Left lung (tissue), 10 donors: ENCODE measurements around the gene FBXW8. TPM values are rescaled to one million over a fixed set of nuclear protein-coding genes. Genes with fewer than 3 reads are reported as not detected.
A peak's percentile ranks its signal among the peaks of the same experiment; 100 is the strongest.

Experiments
- ATAC-seq: fragments of 200-7000 bp; cut with Tn5 transposase; one replicate; pipeline ENCODE4 v1.9.1; 2020; ENCODE audit warnings: moderate library complexity
- DNase-seq, 4 donors: peaks; one replicate each; pipeline ENCODE4 v3.0.0-alpha.2; 2013 to 2020
- H3K27ac ChIP-seq, 2 donors: fragments of 200-600 bp; sonication (generic) in 1 of 2; one replicate each; pipeline versions ENCODE4 v1.5.0 to v1.8.0; 2020 to 2021
- H3K27me3 ChIP-seq, 2 donors: fragments of 200-600 bp; sonication (generic) in 1 of 2; one replicate each; pipeline versions ENCODE4 v1.5.0 to v1.8.0; 2020 to 2021
- H3K36me3 ChIP-seq, 2 donors: fragments of 200-600 bp; sonication (generic) in 1 of 2; one replicate each; pipeline versions ENCODE4 v1.5.0 to v1.8.0; 2020 to 2021
- H3K4me1 ChIP-seq, 2 donors: fragments of 200-600 bp; one replicate each; pipeline ENCODE4 v1.8.0; 2021
- H3K4me3 ChIP-seq, 2 donors: fragments of 200-600 bp; sonication (generic) in 1 of 2; one replicate each; pipeline versions ENCODE4 v1.5.0 to v1.8.0; 2020 to 2021; ENCODE audit warnings: mild to moderate bottlenecking in 1 of 2
- H3K9me3 ChIP-seq, 2 donors: fragments of 200-600 bp; sonication (generic) in 1 of 2; one replicate each; pipeline versions ENCODE4 v1.5.0 to v1.8.0; 2020 to 2021
- intact Hi-C, 2 donors: fragments of 100-400 bp; cut with DNase I; formaldehyde crosslinking; loops; one replicate each; pipeline versions ENCODE4 v1.11.2 to v1.14.2; 2022
- polyA plus RNA-seq, 6 donors: library from polyadenylated mRNA; unstranded; fragments of 120-200 nt; gene quantifications; one replicate each; pipeline ENCODE4 v1.2.1, GENCODE V29; 2013; ENCODE audit not compliant: insufficient read length in 6 of 6
- total RNA-seq, 2 donors: library from RNA; stranded (reverse); fragmentation: NEBNext Ultra II Directional; extraction: Animal tissue kit (Norgen Biotek cat#: 25700); gene quantifications; one replicate each; pipeline ENCODE4 v1.2.1, GENCODE V29; 2021
- TF ChIP-seq, protein P1 (sequence below), 2 donors: fragments of 200-600 bp; sonication (generic) in 1 of 2; IDR thresholded peaks; one replicate each; pipeline versions ENCODE4 v1.5.0 to v1.8.0; 2021; ENCODE audit warnings: antibody characterized with exemption in 2 of 2
- donor health status: DM: no; HTN: yes; CAD: no.
- donor health status: DM: no; HTN: no; CAD: no.

Gene FBXW8
- total and polyA plus RNA-seq, 8 donors, result 16.0 to 28.4 (median 24.6) TPM

DNA sequence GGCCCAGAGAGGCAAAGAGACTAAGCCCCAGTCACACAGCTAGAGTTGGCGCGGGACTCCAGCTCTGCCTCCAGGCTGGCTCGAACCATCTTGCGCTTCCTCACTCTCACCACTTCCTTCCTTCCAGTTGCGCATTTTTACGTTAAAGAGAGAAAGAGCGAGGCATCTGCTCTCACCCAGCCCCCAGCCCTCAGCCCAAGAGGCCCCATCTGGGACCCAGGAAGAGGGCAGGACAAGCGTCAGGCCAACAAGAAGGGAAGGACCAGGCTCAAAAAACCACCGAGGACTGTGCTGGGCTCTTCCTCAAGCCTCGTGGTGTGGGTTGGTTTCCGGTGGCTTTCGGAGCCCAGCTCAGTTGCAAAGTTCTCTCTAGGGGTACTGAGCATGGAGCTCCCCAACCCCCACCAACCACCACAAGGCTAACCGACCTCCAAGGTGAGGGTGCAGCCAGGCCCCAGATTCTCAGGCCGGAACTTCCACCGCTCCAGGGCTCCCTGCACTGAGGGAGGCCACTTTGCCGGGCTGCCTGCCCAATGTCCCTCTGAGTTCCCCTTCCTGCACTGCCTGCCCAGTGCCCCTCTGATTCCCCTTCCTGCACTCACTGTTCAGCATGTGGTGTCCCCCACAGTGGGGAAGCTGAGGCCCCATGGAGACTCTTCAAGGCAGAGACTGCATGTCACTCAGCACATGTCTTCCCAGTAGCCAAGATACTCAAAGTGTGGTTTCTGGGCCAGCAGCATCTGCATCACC is 152.6 kb downstream of the FBXW8 start:
- no peak overlapping the region for H3K4me3 ChIP-seq
- H3K9me3 ChIP-seq, result no peaks in the 10 kb centered on the region
- H3K36me3 ChIP-seq, result no peaks in the 10 kb centered on the region
- H3K4me1 ChIP-seq, result peaks cover 0 to 79% of the 10 kb centered on the region in 2 donors
- TF ChIP-seq, protein P1, sequence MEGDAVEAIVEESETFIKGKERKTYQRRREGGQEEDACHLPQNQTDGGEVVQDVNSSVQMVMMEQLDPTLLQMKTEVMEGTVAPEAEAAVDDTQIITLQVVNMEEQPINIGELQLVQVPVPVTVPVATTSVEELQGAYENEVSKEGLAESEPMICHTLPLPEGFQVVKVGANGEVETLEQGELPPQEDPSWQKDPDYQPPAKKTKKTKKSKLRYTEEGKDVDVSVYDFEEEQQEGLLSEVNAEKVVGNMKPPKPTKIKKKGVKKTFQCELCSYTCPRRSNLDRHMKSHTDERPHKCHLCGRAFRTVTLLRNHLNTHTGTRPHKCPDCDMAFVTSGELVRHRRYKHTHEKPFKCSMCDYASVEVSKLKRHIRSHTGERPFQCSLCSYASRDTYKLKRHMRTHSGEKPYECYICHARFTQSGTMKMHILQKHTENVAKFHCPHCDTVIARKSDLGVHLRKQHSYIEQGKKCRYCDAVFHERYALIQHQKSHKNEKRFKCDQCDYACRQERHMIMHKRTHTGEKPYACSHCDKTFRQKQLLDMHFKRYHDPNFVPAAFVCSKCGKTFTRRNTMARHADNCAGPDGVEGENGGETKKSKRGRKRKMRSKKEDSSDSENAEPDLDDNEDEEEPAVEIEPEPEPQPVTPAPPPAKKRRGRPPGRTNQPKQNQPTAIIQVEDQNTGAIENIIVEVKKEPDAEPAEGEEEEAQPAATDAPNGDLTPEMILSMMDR (IDR thresholded peaks at IDR 0.05), result no peak
- intact Hi-C loops, result no loop called here
- ATAC-seq (peak; percentile 76), DNase-seq (peak in 2 of 4 donors; percentile 58 to 86)
- H3K27me3 ChIP-seq, result no peaks in the 10 kb centered on the region
- peak overlapping the region in 1 of 2 donors; percentile 89 for H3K27ac ChIP-seq

DNA sequence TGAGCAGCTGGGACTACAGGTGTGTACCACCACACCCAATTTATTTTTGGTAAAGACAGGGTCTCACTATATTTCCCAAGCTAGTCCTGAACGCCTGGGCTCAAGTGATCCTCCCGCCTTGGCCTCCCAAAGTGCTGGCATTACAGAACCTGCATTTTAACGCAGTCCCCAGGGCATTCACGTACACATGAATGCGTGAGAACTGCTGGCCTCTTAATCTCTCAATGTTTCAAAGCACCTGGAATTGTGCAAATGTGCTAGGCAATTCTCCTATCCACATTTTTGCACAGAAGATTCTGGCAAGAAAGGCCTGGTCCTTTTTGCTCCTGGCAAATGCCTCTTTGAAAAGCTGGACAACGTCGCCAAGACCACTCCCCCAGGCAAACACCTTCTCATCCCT is 153.3 kb downstream of the FBXW8 start:
- intact Hi-C loops, result no loop called here
- Histone ChIP-seq H3K36me3 (no peaks in the 10 kb centered on the region), H3K4me3 (no peak overlapping the region), H3K27me3 (no peaks in the 10 kb centered on the region), H3K27ac (peak overlapping the region in 1 of 2 donors; percentile 89), H3K9me3 (no peaks in the 10 kb centered on the region), H3K4me1 (peaks cover 0 to 85% of the 10 kb centered on the region in 2 donors)
- DNase-seq, result peak in 1 of 4 donors; percentile 1
- TF ChIP-seq, protein P1 (IDR thresholded peaks at IDR 0.05), result no peak
- no peak for ATAC-seq

DNA sequence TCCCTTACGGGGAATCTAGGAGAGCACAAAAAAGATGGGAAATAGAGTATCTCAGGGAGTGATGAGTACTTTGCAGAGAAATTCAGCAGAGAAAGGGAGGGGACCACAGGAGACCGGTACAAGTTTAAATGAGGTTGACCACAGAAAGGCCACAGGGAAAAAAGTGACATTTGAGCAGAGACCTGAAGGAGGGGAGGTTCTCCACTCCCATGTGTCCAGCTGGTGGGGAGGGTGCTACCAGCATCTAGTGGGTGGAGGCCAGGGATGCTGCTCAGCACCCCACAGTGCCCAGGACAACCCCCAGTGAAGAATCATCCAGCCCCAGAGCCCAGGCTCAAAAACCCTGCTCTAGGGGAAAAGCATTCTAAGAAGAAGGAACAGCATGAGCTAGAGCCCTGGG is 153.8 kb downstream of the FBXW8 start:
- DNase-seq (peak in 1 of 4 donors; percentile 10), ATAC-seq (no peak)
- H3K27me3 ChIP-seq, result no peaks in the 10 kb centered on the region
- H3K4me3 ChIP-seq, result no peak overlapping the region
- no peaks in the 10 kb centered on the region for H3K9me3 ChIP-seq
- intact Hi-C loops, result no loop called here
- H3K27ac ChIP-seq, result peak overlapping the region in 1 of 2 donors; percentile 89
- no peaks in the 10 kb centered on the region for H3K36me3 ChIP-seq
- peaks cover 0 to 85% of the 10 kb centered on the region in 2 donors for H3K4me1 ChIP-seq
- TF ChIP-seq, protein P1 (IDR thresholded peaks at IDR 0.05), result no peak

DNA sequence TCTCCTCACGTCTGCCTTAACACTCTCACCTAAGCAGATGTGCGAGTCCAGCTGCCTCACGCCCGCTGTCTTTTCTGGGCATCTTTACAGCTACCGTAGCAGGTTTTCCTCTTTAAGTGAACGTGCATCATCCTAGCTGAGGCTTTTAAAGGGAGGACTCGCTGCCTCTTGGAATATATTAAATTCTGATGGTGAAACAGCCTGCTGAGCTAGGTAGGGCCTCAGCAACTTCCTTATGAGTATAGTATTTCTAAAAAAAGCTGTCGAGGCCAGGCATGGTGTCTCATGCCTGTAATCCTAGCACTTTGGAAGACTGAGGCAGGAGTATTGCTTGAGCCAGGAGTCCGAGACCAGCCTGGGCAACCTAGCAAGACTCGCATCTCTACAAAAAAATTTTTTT is 156.3 kb downstream of the FBXW8 start:
- Histone ChIP-seq H3K4me3 (no peak overlapping the region), H3K36me3 (no peaks in the 10 kb centered on the region), H3K27ac (peak overlapping the region in 1 of 2 donors; percentile 82), H3K4me1 (peaks cover 0 to 78% of the 10 kb centered on the region in 2 donors), H3K27me3 (no peaks in the 10 kb centered on the region), H3K9me3 (no peaks in the 10 kb centered on the region)
- TF ChIP-seq, protein P1 (IDR thresholded peaks at IDR 0.05), result no peak
- ATAC-seq, result no peak
- intact Hi-C loops, result no loop called here
- peak in 1 of 4 donors; percentile 13 for DNase-seq

DNA sequence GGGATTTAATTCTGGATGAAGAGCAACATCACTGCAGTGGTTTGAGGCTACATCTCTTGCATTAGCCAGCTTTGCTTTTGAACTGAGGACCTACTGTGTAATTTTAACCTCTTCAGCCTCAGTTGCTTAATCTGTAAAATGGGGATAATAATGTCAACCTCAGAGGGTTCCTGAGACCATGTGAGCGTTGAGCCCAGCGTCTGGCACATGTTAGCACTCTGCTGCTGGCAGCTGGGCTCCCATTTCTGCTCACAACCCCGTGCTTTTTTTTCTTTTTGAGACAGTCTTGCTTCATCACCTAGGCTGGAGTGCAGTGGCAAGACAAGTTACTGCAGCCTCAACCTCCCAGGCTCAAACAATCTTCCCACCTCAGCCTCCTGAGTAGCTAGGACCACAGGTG is 156.9 kb downstream of the FBXW8 start:
- TF ChIP-seq, protein P1 (IDR thresholded peaks at IDR 0.05), result no peak
- Histone ChIP-seq H3K9me3 (no peaks in the 10 kb centered on the region), H3K27me3 (no peaks in the 10 kb centered on the region), H3K4me1 (peaks cover 0 to 71% of the 10 kb centered on the region in 2 donors), H3K27ac (peak overlapping the region in 1 of 2 donors; percentile 82), H3K4me3 (no peak overlapping the region), H3K36me3 (no peaks in the 10 kb centered on the region)
- ATAC-seq (no peak), DNase-seq (peak in 1 of 4 donors; percentile 16)
- intact Hi-C loops, result no loop called here
